AG04449 (cell line): ENCODE results near the gene KSR1.
"Not testable (repeated sequence)": the region's sequence is repeated elsewhere in the genome, so short reads cannot be mapped to it uniquely, and the experiment has no call there.

Source experiments
- CTCF ChIA-PET: fragments of 350-600 bp; formaldehyde crosslinking; extraction: SDS; loops from one replicate; lab custom pipeline; 2021; ENCODE audit warnings: antibody characterized with exemption; lab: Yijun Ruan, JAX
- POLR2A ChIA-PET: fragments of 400-600, 350-600 bp; formaldehyde crosslinking; extraction: SDS; loops from one replicate; lab custom pipeline; 2020; ENCODE audit warnings: antibody characterized with exemption, inconsistent platforms; lab: Yijun Ruan, JAX
- DNase-seq: peaks from one replicate; pipeline ENCODE4 v3.0.0-alpha.2; 2010; ENCODE audit warnings: low read depth, low spot score
- H3K4me3 ChIP-seq: 2 replicates; pipeline ENCODE4 v1.5.1; 2011; ENCODE audit warnings: low read depth, mild to moderate bottlenecking, control low read depth, low read length
- CTCF ChIP-seq: IDR thresholded peaks from one replicate; pipeline ENCODE4 v1.5.1; 2011; ENCODE audit warnings: mild to moderate bottlenecking, moderate library complexity, low read length, control low read depth, inconsistent platforms; ENCODE audit not compliant: insufficient read depth; ENCODE audit errors: missing control alignments

KSR1 gene

DNA sequence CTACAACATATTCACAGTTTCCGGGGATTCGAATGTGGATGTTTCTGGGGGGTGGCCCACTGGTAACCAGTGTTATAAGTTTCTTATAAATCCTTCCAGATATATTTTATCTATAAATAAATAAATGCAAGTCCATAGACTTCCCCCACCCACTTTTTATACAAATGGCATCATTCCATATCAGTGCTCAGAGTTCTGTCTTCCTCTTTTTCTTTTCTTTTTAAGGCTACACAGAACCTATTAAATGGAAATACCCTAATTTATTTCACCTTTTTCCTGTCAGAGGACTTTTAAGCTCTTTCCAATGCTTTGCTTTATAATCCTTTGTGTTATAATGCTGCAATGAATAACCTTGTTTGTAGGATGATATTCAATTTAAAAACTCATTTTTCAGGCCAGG lies 178.5 kb downstream of the KSR1 start:
- ChIA-PET POLR2A (no interaction called here), CTCF (interaction anchor here (0.7 to 4.8 kb wide), 5 partner anchors 9 to 121 kb away, joined by 3 to 28 read pairs (median 5); no protein-coding TSS in a partner anchor)
- no peak overlapping the region for H3K4me3 ChIP-seq
- no peak for DNase-seq
- no peak for TF ChIP-seq CTCF

DNA sequence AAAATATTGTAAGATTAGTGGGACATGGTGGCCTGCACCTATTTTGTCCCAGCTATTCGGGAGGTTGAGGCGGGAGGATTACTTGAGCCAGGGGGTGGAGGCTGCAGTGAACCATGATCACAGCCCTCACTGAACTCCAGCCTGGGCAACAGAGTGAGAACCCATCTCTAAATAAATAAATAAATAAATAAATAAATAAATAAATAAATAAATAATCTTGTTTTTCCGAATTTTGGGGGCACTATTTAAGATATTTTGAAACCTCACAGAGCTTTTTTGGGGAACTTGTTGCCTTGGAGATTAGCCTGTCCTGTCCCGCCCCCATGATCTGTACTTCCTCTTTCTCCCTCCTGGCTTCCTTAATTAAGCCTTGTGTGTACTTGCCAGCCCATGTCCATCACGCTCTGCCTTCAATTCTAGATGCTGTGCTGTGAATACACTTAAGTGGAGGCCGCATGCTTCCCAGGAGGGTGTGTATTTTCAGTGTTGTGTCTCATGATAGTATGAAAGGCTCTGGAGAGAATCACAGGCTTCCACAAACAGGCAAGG lies 179.1 kb downstream of the KSR1 start:
- H3K4me3 ChIP-seq, result no peak overlapping the region
- DNase-seq, result no peak
- TF ChIP-seq CTCF, result no peak
- ChIA-PET POLR2A (no interaction called here), CTCF (interaction anchor here (0.7 to 4.8 kb wide), 5 partner anchors 9 to 121 kb away, joined by 3 to 28 read pairs (median 5); no protein-coding TSS in a partner anchor)

DNA sequence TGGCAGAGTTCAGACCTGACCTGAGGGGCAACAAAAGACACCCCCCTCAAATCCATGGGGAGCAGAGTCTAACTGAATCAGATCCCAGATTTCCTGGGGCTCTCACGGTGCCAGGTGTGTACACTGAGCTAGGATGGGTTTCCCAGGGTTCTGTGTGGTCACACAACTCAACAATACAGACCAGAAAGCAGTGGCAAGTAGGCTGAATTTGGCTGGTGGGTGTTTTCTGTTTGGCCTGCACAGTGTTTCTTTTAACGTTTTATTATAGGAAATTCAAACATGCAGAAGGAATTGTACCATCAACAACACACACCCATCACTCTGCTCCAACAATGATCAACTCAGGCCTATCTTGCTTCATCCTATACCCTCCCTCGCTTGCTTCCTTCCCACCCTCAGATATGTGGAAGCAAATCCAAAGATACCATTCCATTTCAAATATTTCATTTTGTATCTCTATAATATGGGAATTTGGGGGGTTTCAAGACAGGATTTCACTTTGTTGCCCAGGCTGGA lies 179.8 kb downstream of the KSR1 start:
- DNase-seq, POLR2A ChIA-PET, H3K4me3 ChIP-seq: not testable (repeated sequence)
- CTCF ChIA-PET, result interaction anchor here (1.5 to 4.8 kb wide), 2 partner anchors 16 to 120 kb away, joined by 5 to 28 read pairs; no protein-coding TSS in a partner anchor

DNA sequence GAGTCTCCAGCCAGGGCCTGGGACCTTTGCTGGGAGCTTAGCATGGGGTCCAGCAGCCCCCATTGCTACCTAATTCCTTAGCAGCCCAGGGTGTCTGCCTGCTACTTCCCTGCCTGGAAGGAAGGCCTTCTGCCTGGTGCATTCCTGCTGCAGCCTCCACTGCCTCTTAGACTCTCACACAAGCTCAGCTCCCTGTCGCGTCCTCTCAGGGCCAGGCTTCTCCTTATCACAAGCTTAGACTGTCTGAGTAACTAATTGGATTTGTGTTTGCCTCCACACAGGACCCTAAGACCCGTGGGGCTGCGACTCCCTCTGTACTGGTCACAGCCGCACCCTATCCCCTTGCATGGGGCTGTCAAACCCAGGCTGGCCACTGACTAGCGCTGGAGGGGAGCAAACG lies 181.6 kb downstream of the KSR1 start:
- DNase-seq, POLR2A ChIA-PET, H3K4me3 ChIP-seq: not testable (repeated sequence)
- CTCF ChIA-PET, result interaction anchor here (1.0 kb wide), 1 partner anchor 34 kb away, joined by 3 read pairs; no protein-coding TSS in a partner anchor

DNA sequence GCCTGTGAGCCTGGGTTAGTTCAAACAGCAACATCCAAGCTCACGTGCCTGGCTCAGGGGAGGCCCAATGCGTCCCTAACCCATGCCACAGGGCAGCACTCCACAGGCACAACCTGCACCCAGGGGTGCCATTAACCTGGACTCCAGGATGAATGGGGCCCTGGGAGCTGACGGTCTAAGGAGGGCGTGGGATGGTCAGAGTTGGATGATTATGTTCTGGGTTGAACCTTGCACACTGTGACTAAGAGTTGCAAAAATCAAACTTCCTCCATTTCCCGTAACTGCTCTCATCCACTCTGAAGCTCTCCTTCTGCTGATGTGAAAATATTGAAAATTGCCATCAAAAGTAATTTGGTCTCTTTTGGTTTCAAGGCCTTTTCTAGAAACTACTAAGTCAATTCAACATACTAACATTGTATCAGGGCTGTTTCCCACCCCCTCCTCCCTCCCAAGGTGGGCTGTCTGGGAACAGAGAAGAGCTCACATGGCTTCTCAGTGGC lies 182.2 kb downstream of the KSR1 start:
- DNase-seq, H3K4me3 ChIP-seq, CTCF ChIA-PET, POLR2A ChIA-PET: not testable (repeated sequence)

GRCh38 chr17:27640790-27641189 lies 184.5 kb downstream of the KSR1 start:
- no peak for DNase-seq
- ChIA-PET CTCF (interaction anchor here (0.8 to 3.4 kb wide), 5 partner anchors 10 to 405 kb away, joined by 3 to 27 read pairs (median 6); no protein-coding TSS in a partner anchor), POLR2A (no interaction called here)
- TF ChIP-seq CTCF, result no peak
- no peak overlapping the region for H3K4me3 ChIP-seq

DNA sequence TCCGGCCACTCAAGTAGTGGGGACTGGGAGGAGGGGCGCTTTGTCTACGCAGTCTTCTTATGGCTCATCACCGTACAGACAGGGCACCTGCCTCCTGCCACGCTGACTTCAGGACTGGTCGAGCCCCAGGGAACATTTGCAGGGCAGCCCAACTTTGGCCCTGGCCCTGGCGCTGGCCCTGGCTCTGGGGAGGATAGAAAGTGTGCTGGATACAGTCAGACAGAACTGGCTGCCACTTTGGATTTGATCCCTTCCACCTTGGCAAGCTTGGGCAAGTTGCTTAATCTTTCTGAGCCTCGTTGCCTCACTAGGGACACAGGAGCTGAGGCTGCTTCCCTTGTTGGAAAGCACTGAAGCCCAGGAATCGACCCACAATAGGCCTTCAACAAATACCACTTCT lies 188.3 kb downstream of the KSR1 start:
- CTCF ChIA-PET, result interaction anchor here (0.9 kb wide), 1 partner anchor 10 kb away, joined by 3 read pairs; no protein-coding TSS in a partner anchor

GRCh38 chr17:27645621-27646020 lies 189.4 kb downstream of the KSR1 start:
- CTCF ChIA-PET, result interaction anchor here (0.8 to 11.1 kb wide), 3 partner anchors 9 to 40 kb away, joined by 3 to 389 read pairs (median 5); no protein-coding TSS in a partner anchor
- H3K4me3 ChIP-seq, DNase-seq, POLR2A ChIA-PET: not testable (repeated sequence)

More for the DNA sequence above, 188.3 kb downstream of the KSR1 start:
- TF ChIP-seq CTCF, result no peak
- POLR2A ChIA-PET, result no interaction called here
- DNase-seq, result no peak
- H3K4me3 ChIP-seq, result no peak overlapping the region
